ENCODE data around the gene ANO4.
"Not testable (repeated sequence)": the region's sequence is repeated elsewhere in the genome, so short reads cannot be mapped to it uniquely, and the experiment has no call there.

The ANO4 gene

DNA sequence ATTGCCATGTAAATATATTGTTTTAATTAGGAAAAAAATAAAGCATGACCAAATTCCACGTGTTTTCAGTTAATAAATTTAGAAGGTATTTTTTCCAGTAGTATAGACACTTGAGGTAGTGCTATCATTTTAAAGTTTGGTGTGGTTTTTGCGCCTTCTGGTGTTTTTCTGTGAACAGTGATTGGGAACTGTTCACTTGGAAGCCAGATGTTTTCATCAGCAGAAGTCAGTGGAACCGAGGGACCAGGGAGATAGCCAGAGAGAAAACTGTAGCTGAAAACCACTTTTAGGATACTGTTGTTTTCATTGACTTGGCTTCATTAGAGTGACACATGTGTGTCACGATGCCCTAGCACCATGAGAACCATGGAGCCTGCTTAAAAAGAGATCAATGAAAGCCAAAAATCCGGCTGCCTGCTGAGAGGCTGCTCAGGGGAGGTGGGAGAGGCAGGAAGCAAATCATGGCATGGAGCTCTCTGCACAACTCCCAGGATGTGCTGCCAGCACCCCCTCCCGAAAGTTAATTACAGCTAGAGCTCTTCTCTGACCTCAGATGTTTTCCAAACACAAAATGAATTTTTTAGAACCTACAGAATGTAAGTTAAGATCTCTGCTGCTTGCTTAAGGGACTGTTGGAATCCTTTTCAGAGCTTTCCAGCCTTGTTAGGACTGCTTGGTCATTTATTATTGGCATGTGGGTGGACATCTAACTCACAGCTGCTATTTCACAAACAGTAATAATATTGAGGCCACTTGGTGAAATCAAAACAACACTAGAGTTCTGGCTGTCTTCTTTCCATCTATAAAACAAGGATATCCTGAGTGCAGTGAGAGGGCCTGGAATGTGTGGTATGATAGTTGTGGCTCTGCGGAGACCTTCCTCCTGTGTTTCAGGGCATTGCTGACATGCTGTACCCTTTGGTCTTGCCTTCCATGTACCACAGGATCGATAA lies 192.3 kb downstream of the ANO4 start:
- no peak for TF ChIP-seq GABPA (IDR thresholded peaks at IDR 0.05; ENCODE audit: low read depth)
- no peak overlapping the region for H3K4me3 ChIP-seq (replicated peaks; ENCODE audit: insufficient read depth, low read length)
- no peaks in the 10 kb centered on the region for H3K27me3 ChIP-seq (ENCODE audit: insufficient read depth, poor library complexity, severe bottlenecking)
- DNase-seq (ENCODE audit: low read depth in 1 of 2, low spot score in 1 of 2) = no peak
- no peak overlapping the region for H3K27ac ChIP-seq (replicated peaks)

DNA sequence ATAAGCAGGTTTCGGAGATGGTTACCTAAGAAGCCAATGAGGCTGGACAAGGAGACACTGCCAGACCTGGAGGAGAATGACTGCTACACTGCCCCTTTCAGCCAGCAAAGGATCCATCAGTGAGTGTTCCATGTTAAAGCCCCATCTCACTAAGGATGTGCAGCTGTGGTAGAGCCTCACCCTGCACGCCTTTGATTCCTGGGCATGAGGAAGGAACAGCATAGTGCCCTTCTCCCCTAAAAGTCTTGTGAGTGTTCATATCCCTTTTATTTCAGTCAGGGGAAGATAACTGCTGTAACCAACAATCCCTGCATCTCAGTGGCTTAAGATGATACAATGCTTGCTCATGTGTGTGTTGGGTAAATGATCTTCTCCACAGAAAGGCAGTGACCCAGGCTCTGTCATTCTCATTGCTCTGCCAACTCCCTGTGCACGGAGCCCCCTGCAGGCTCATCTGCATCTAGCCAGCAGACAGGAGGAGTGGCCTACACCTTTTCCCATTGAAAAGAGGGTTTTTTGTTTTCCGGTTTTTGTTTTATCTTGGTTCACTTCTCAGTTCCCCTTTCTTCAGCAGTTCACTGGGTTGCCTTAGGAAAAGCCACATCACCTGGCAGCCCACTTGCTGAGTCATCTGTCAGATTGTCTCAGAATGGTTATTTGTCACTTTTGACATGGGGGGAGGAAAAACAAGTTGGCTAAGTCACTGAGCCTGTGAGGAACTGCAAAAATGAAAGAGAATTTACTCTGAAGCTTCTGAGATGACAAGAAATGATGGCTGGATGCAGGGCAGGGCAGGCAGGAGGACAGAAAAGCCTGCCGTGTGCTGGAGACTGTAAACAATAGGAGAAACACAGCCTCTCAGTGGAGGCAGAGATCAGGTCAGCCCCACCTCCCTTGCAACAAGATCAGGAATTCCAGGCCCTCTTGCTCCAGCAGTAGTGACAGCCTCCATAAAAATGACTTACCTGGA lies 193.3 kb downstream of the ANO4 start:
- no peak for TF ChIP-seq POLR2AphosphoS5 (IDR thresholded peaks at IDR 0.05; ENCODE audit: low read depth)
- TF ChIP-seq, protein P1, sequence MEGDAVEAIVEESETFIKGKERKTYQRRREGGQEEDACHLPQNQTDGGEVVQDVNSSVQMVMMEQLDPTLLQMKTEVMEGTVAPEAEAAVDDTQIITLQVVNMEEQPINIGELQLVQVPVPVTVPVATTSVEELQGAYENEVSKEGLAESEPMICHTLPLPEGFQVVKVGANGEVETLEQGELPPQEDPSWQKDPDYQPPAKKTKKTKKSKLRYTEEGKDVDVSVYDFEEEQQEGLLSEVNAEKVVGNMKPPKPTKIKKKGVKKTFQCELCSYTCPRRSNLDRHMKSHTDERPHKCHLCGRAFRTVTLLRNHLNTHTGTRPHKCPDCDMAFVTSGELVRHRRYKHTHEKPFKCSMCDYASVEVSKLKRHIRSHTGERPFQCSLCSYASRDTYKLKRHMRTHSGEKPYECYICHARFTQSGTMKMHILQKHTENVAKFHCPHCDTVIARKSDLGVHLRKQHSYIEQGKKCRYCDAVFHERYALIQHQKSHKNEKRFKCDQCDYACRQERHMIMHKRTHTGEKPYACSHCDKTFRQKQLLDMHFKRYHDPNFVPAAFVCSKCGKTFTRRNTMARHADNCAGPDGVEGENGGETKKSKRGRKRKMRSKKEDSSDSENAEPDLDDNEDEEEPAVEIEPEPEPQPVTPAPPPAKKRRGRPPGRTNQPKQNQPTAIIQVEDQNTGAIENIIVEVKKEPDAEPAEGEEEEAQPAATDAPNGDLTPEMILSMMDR (IDR thresholded peaks at IDR 0.05; ENCODE audit: insufficient read depth, low read length) = peak; percentile 38
- TF ChIP-seq GABPA (IDR thresholded peaks at IDR 0.05; ENCODE audit: low read depth) = no peak
- TF ChIP-seq, protein P2, sequence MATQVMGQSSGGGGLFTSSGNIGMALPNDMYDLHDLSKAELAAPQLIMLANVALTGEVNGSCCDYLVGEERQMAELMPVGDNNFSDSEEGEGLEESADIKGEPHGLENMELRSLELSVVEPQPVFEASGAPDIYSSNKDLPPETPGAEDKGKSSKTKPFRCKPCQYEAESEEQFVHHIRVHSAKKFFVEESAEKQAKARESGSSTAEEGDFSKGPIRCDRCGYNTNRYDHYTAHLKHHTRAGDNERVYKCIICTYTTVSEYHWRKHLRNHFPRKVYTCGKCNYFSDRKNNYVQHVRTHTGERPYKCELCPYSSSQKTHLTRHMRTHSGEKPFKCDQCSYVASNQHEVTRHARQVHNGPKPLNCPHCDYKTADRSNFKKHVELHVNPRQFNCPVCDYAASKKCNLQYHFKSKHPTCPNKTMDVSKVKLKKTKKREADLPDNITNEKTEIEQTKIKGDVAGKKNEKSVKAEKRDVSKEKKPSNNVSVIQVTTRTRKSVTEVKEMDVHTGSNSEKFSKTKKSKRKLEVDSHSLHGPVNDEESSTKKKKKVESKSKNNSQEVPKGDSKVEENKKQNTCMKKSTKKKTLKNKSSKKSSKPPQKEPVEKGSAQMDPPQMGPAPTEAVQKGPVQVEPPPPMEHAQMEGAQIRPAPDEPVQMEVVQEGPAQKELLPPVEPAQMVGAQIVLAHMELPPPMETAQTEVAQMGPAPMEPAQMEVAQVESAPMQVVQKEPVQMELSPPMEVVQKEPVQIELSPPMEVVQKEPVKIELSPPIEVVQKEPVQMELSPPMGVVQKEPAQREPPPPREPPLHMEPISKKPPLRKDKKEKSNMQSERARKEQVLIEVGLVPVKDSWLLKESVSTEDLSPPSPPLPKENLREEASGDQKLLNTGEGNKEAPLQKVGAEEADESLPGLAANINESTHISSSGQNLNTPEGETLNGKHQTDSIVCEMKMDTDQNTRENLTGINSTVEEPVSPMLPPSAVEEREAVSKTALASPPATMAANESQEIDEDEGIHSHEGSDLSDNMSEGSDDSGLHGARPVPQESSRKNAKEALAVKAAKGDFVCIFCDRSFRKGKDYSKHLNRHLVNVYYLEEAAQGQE (IDR thresholded peaks at IDR 0.05; ENCODE audit: insufficient replicate concordance, low read depth) = no peak
- TF ChIP-seq SPI1 (IDR thresholded peaks at IDR 0.05; ENCODE audit: borderline replicate concordance, low read depth) = peak; percentile 92
- no peak overlapping the region for H3K27ac ChIP-seq (replicated peaks)
- peak; percentile 44 to 68 for DNase-seq (ENCODE audit: low read depth in 1 of 2, low spot score in 1 of 2)
- H3K27me3 ChIP-seq (ENCODE audit: insufficient read depth, poor library complexity, severe bottlenecking) = no peaks in the 10 kb centered on the region
- no peak overlapping the region for H3K4me3 ChIP-seq (replicated peaks; ENCODE audit: insufficient read depth, low read length)

DNA sequence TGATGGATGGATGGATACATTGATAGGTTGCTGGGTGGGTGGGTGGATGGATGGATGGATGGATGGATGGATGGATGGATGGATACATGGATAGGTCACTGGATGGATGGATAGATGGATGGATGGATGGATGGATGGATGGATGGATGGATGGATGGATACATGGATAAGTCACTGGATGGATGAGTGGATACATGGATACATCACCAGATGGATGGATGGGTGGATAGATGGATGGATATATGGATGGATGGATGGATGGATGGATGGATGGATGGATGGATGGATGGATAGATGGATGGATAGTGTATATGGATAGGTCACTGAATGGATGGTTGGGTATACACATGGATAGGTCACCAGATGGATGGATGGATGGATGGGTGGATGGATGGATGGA lies 194.9 kb downstream of the ANO4 start:
- not testable (repeated sequence) for H3K27ac ChIP-seq (replicated peaks); H3K4me3 ChIP-seq (replicated peaks; ENCODE audit: insufficient read depth, low read length); DNase-seq (ENCODE audit: low read depth in 1 of 2, low spot score in 1 of 2); H3K27me3 ChIP-seq (ENCODE audit: insufficient read depth, poor library complexity, severe bottlenecking)

DNA sequence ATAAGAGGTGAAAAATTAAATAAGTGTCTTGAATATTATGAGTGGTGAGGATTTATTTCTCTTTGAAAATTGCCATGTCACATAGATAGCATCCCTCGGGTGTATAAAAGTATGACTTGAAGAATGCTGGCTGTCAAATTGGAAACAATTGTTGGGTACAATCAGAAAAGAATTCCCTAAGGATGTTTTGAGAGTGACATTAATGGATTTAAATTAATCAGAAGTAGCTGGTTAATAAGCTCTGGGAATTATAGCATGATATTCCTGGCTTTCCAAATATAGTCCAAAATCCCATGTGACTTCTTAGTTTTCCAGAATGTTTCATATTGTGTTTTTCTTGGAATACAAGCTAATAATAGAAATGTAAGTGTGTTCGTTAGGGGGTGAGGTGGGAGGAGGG lies 196.5 kb downstream of the ANO4 start:
- Histone ChIP-seq H3K27ac (replicated peaks) (no peak overlapping the region), H3K27me3 (ENCODE audit: insufficient read depth, poor library complexity, severe bottlenecking) (no peaks in the 10 kb centered on the region), H3K4me3 (replicated peaks; ENCODE audit: insufficient read depth, low read length) (no peak overlapping the region)
- TF ChIP-seq, protein P1 (IDR thresholded peaks at IDR 0.05; ENCODE audit: insufficient read depth, low read length) = no peak
- TF ChIP-seq GABPA (IDR thresholded peaks at IDR 0.05; ENCODE audit: low read depth) = no peak
- no peak for TF ChIP-seq SPI1 (IDR thresholded peaks at IDR 0.05; ENCODE audit: borderline replicate concordance, low read depth)
- TF ChIP-seq POLR2AphosphoS5 (IDR thresholded peaks at IDR 0.05; ENCODE audit: low read depth) = no peak
- TF ChIP-seq, protein P2 (IDR thresholded peaks at IDR 0.05; ENCODE audit: insufficient replicate concordance, low read depth) = no peak
- no peak for DNase-seq (ENCODE audit: low read depth in 1 of 2, low spot score in 1 of 2)

All from HL-60 (cell line).